Stimulated activated CD4-positive, alpha-beta T cell treated with anti-CD3 and anti-CD28 coated beads, Interleukin-2, amount 100 ng/mL, for 24 hours (primary cell): ENCODE data around the gene PIAS4.

Experiments
- DNase-seq, 2 donors: peaks; one replicate each; pipeline ENCODE4 v3.0.0-alpha.2; 2020

Gene PIAS4

GRCh38 chr19:4023600-4024398 is 16.3 kb downstream of the PIAS4 start:
- no peak for DNase-seq

GRCh38 chr19:4025317-4025716 is 17.8 kb downstream of the PIAS4 start:
- DNase-seq = no peak

- no peak for DNase-seq
Measured at GRCh38 chr19:4027146-4027545, 19.6 kb downstream of the PIAS4 start.

- no peak for DNase-seq
Measured at GRCh38 chr19:4028334-4029246, 21.1 kb downstream of the PIAS4 start.

- DNase-seq = no peak
Measured at GRCh38 chr19:4029247-4029614, 21.7 kb downstream of the PIAS4 start.

- DNase-seq = no peak
Measured at GRCh38 chr19:4030552-4030951, 23.0 kb downstream of the PIAS4 start.

GRCh38 chr19:4030981-4031380 is 23.4 kb downstream of the PIAS4 start:
- DNase-seq = no peak

- no peak for DNase-seq
Measured at GRCh38 chr19:4031420-4031819, 23.9 kb downstream of the PIAS4 start.

GRCh38 chr19:4032436-4032835 is 24.9 kb downstream of the PIAS4 start:
- DNase-seq = no peak

GRCh38 chr19:4033028-4033956 is 25.8 kb downstream of the PIAS4 start:
- DNase-seq = no peak

- DNase-seq = no peak
Measured at GRCh38 chr19:4034048-4035017, 26.8 kb downstream of the PIAS4 start.

GRCh38 chr19:4035018-4035566 is 27.6 kb downstream of the PIAS4 start:
- DNase-seq = no peak

GRCh38 chr19:4035582-4035981 is 28.0 kb downstream of the PIAS4 start:
- DNase-seq = no peak

- DNase-seq = no peak
Measured at GRCh38 chr19:4036576-4037300, 29.2 kb downstream of the PIAS4 start.

GRCh38 chr19:4037301-4037949 is 29.9 kb downstream of the PIAS4 start:
- no peak for DNase-seq

- DNase-seq = no peak
Measured at GRCh38 chr19:4038057-4038456, 30.5 kb downstream of the PIAS4 start.

GRCh38 chr19:4038661-4039423 is 31.3 kb downstream of the PIAS4 start:
- DNase-seq = no peak

- DNase-seq = no peak
Measured at GRCh38 chr19:4042064-4042730, 34.7 kb downstream of the PIAS4 start.

GRCh38 chr19:4042731-4043082 is 35.2 kb downstream of the PIAS4 start:
- no peak for DNase-seq
